IMR-90 (cell line): ENCODE measurements around the gene GIPC3. TPM values are rescaled to one million over a fixed set of nuclear protein-coding genes. Genes with fewer than 3 reads are reported as not detected.

Experiments
- ATAC-seq: fragments of 200-7000 bp; cut with Tn5 transposase; 2 replicates; pipeline ENCODE4 v1.9.1; 2020; ENCODE audit warnings: low read depth, mild to moderate bottlenecking, moderate library complexity
- BruUV-seq: library from RNA; stranded (reverse); fragments of 400-500 nt; replicated peaks from 2 replicates; lab custom pipeline; 2021; lab: Mats Ljungman, UMichigan
- CTCF ChIA-PET: fragments of 300-600 bp; formaldehyde crosslinking; extraction: SDS; loops from one replicate; lab custom pipeline; 2021; ENCODE audit warnings: antibody characterized with exemption; lab: Yijun Ruan, JAX
- POLR2A ChIA-PET: fragments of 300-600 bp; sonication (Branson Sonifier 250); formaldehyde crosslinking; loops from one replicate; lab custom pipeline; 2022; ENCODE audit warnings: antibody characterized with exemption; ENCODE audit not compliant: unreplicated experiment; lab: Charles Lee
- DNase-seq: peaks from one replicate; pipeline ENCODE4 v3.0.0; 2013
- H2AFZ ChIP-seq: replicated peaks from 2 replicates; pipeline ENCODE3; 2013; ENCODE audit warnings: low read length, mild to moderate bottlenecking; ENCODE audit not compliant: poor library complexity
- H2AK5ac ChIP-seq: 2 replicates; pipeline ENCODE4 v1.6.1; 2013; ENCODE audit warnings: low read depth, low read length, inconsistent platforms
- H2AK9ac ChIP-seq: replicated peaks from 2 replicates; pipeline ENCODE3; 2013; ENCODE audit warnings: mild to moderate bottlenecking, low read depth, low read length, moderate library complexity; ENCODE audit not compliant: poor library complexity
- H2BK120ac ChIP-seq: 2 replicates; pipeline ENCODE4 v1.6.1; 2013; ENCODE audit warnings: low read depth, low read length, inconsistent platforms
- H2BK15ac ChIP-seq: 3 replicates; pipeline ENCODE4 v1.6.1; 2013; ENCODE audit warnings: low read depth, low read length, inconsistent platforms
- H2BK20ac ChIP-seq: 2 replicates; pipeline ENCODE4 v1.6.1; 2013; ENCODE audit warnings: low read depth, mild to moderate bottlenecking, inconsistent platforms, low read length, moderate library complexity
- H2BK5ac ChIP-seq: 2 replicates; pipeline ENCODE4 v1.6.1; 2013; ENCODE audit warnings: mild to moderate bottlenecking, low read depth, low read length, inconsistent platforms; ENCODE audit not compliant: poor library complexity, severe bottlenecking
- H3K14ac ChIP-seq: replicated peaks from 2 replicates; pipeline ENCODE4 v1.6.1; 2013; ENCODE audit warnings: low read depth, low read length, inconsistent platforms
- H3K18ac ChIP-seq: 2 replicates; pipeline ENCODE4 v1.6.1; 2013; ENCODE audit warnings: low read depth, low read length, control low read depth
- H3K23ac ChIP-seq: 2 replicates; pipeline ENCODE4 v1.6.1; 2013; ENCODE audit warnings: low read depth, low read length, inconsistent platforms
- H3K27ac ChIP-seq: 2 replicates; pipeline ENCODE4 v1.5.1; 2013; ENCODE audit warnings: mild to moderate bottlenecking, control low read depth, low read length; ENCODE audit not compliant: insufficient read depth
- H3K27me3 ChIP-seq: 2 replicates; pipeline ENCODE4 v1.6.1; 2013; ENCODE audit warnings: low read length; ENCODE audit not compliant: control insufficient read depth, insufficient read depth
- H3K36me3 ChIP-seq: 2 replicates; pipeline ENCODE4 v1.6.1; 2013; ENCODE audit warnings: low read length, mixed read lengths; ENCODE audit not compliant: control insufficient read depth, insufficient read depth
- H3K4ac ChIP-seq: 2 replicates; pipeline ENCODE4 v1.6.1; 2013; ENCODE audit warnings: low read depth, low read length, inconsistent platforms
- H3K4me1 ChIP-seq: 2 replicates; pipeline ENCODE4 v1.6.1; 2013; ENCODE audit warnings: low read length, mixed read lengths; ENCODE audit not compliant: control insufficient read depth, insufficient read depth
- H3K4me2 ChIP-seq: 2 replicates; pipeline ENCODE4 v1.6.1; 2013; ENCODE audit warnings: low read depth, mild to moderate bottlenecking, control low read depth, low read length, moderate library complexity
- H3K4me3 ChIP-seq: 2 replicates; pipeline ENCODE4 v1.5.1; 2013; ENCODE audit warnings: low read depth, mild to moderate bottlenecking, control low read depth, low read length, moderate library complexity; ENCODE audit not compliant: insufficient read depth
- H3K56ac ChIP-seq: 2 replicates; pipeline ENCODE4 v1.6.1; 2013; ENCODE audit warnings: low read length, inconsistent platforms; ENCODE audit not compliant: insufficient read depth; ENCODE audit errors: extremely low read depth
- H3K79me1 ChIP-seq, 2 experiments: 2 replicates each; pipeline ENCODE4 v1.6.1; 2013; ENCODE audit warnings: low read length in 2 of 2, inconsistent platforms in 1 of 2, low read depth in 1 of 2
- H3K9ac ChIP-seq: 2 replicates; pipeline ENCODE4 v1.6.1; 2013; ENCODE audit warnings: low read depth, low read length, control low read depth
- H3K9me1 ChIP-seq: 2 replicates; pipeline ENCODE4 v1.6.1; 2013; ENCODE audit warnings: low read length, inconsistent platforms; ENCODE audit not compliant: insufficient read depth
- H3K9me3 ChIP-seq: 2 replicates; pipeline ENCODE4 v1.6.1; 2013; ENCODE audit warnings: low read length; ENCODE audit not compliant: control insufficient read depth, insufficient read depth
- H4K20me1 ChIP-seq: 2 replicates; pipeline ENCODE4 v1.6.1; 2013; ENCODE audit warnings: low read length, inconsistent platforms; ENCODE audit not compliant: insufficient read depth
- H4K5ac ChIP-seq: 2 replicates; pipeline ENCODE4 v1.6.1; 2013; ENCODE audit warnings: mild to moderate bottlenecking, low read depth, low read length, control low read depth
- H4K8ac ChIP-seq, 2 experiments: 2 replicates each; pipeline ENCODE4 v1.6.1; 2013; ENCODE audit warnings: low read depth in 2 of 2, low read length in 2 of 2, control low read depth in 1 of 2, inconsistent platforms in 1 of 2
- H4K91ac ChIP-seq: 2 replicates; pipeline ENCODE4 v1.6.1; 2013; ENCODE audit warnings: low read depth, low read length, inconsistent platforms; ENCODE audit not compliant: insufficient read depth
- BHLHE40 ChIP-seq: fragments of 150-350 bp; IDR thresholded peaks from 2 replicates; pipeline ENCODE4 v1.6.1; 2016; ENCODE audit warnings: mild to moderate bottlenecking, low read depth, low read length
- CEBPB ChIP-seq: IDR thresholded peaks from 2 replicates; pipeline ENCODE4 v1.6.1; 2012; ENCODE audit warnings: low read depth, low read length, improper control_type of control experiment
- ELK1 ChIP-seq: fragments of 150-350 bp; IDR thresholded peaks from 2 replicates; pipeline ENCODE4 v1.6.1; 2016; ENCODE audit warnings: low read depth, mild to moderate bottlenecking, low read length, moderate library complexity, borderline replicate concordance
- FOS ChIP-seq: fragments of 150-350 bp; IDR thresholded peaks from 2 replicates; pipeline ENCODE4 v1.6.1; 2016; ENCODE audit warnings: low read depth, low read length
- MAFK ChIP-seq: IDR thresholded peaks from 2 replicates; pipeline ENCODE4 v1.6.1; 2012; ENCODE audit warnings: low read depth, low read length, improper control_type of control experiment
- MAZ ChIP-seq: IDR thresholded peaks from 2 replicates; pipeline ENCODE4 v1.6.1; 2012; ENCODE audit warnings: low read depth, mild to moderate bottlenecking, low read length, improper control_type of control experiment, moderate library complexity, borderline replicate concordance
- MXI1 ChIP-seq: IDR thresholded peaks from 2 replicates; pipeline ENCODE4 v1.6.1; 2012; ENCODE audit warnings: low read depth, mild to moderate bottlenecking, low read length, moderate library complexity, borderline replicate concordance
- NFE2L2 ChIP-seq: fragments of 150-350 bp; IDR thresholded peaks from 2 replicates; pipeline ENCODE4 v1.6.1; 2016; ENCODE audit warnings: low read depth, mild to moderate bottlenecking, low read length
- POLR2A ChIP-seq: IDR thresholded peaks from 2 replicates; pipeline ENCODE4 v1.6.1; 2012; ENCODE audit warnings: mild to moderate bottlenecking, low read depth, low read length
- RAD21 ChIP-seq: IDR thresholded peaks from 2 replicates; pipeline ENCODE4 v1.6.1; 2012; ENCODE audit warnings: low read length, improper control_type of control experiment
- RFX5 ChIP-seq: IDR thresholded peaks from 2 replicates; pipeline ENCODE4 v1.8.0; 2012; ENCODE audit warnings: low read depth, mild to moderate bottlenecking, low read length, moderate library complexity
- SMC3 ChIP-seq: fragments of 150-350 bp; IDR thresholded peaks from 2 replicates; pipeline ENCODE4 v1.6.1; 2016; ENCODE audit warnings: low read depth, mild to moderate bottlenecking, antibody characterized with exemption, low read length, moderate library complexity
- USF2 ChIP-seq: fragments of 150-350 bp; IDR thresholded peaks from 2 replicates; pipeline ENCODE4 v1.6.1; 2017; ENCODE audit warnings: mild to moderate bottlenecking, antibody characterized with exemption, low read length, low read depth
- WGBS, 2 experiments: methylation state at CpG; one replicate each; pipeline versions ENCODE4 v1.1.5 to v1.1.7; 2013; ENCODE audit warnings: missing lambda C conversion rate in 2 of 2; ENCODE audit not compliant: insufficient read length in 1 of 2; ENCODE audit errors: extremely low coverage in 2 of 2; 5-methylcytosine and 5-hydroxymethylcytosine counted together
- dilution Hi-C: fragments of 300-500 bp; cut with HindIII; formaldehyde crosslinking; loops from one replicate; pipeline ENCODE4 v1.14.3; 2018; ENCODE audit warnings: low sequenced_read_pairs; ENCODE audit not compliant: unreplicated experiment
- in situ Hi-C: fragments of 300-500 bp; cut with MboI; formaldehyde crosslinking; loops from 3 replicates; pipeline ENCODE4 v1.14.3; 2019; ENCODE audit warnings: low sequenced_read_pairs, inconsistent platforms, mixed read lengths
- intact Hi-C: fragments of 100-400 bp; cut with micrococcal nuclease; formaldehyde crosslinking; loops from 2 replicates; pipeline ENCODE4 v1.10.0; 2022
- polyA plus RNA-seq, 3 experiments: library from polyadenylated mRNA; depleted of rRNA; stranded (reverse); fragments of >200 nt; gene quantifications; 2 replicates each; pipeline ENCODE4 v1.2.3, GENCODE V29; 2012; ENCODE audit warnings: low replicate concordance in 1 of 3
- total RNA-seq: library from RNA; depleted of rRNA; stranded (reverse); fragments of >200 nt; gene quantifications from 2 replicates; pipeline ENCODE4 v1.2.3, GENCODE V29; 2012

GIPC3 gene
- total and polyA plus RNA-seq, 2 of the 4 experiments (the other 2 are of a cell fraction), result under 0.01 to 0.36 TPM

GRCh38 chr19:3626473-3627350 is 41.4 kb downstream of the GIPC3 start, which contains the start of gene CACTIN:
Gene CACTIN (minus strand): TSS chr19:3626790. CDS start chr19:3626762, 28 bp downstream.
- H2AK9ac ChIP-seq, result peak within 1 kb of the TSS; percentile 100
- ChIA-PET POLR2A (no interaction called here), CTCF (no interaction called here)
- DNase-seq, result peak; percentile 97
- H3K4ac ChIP-seq, result peak within 1 kb of the TSS; percentile 99
- intact Hi-C loops, result loop anchor here (5.0 kb wide), 1 partner anchor 119 kb away; the partner anchor contains the start of gene FZR1
- peak within 1 kb of the TSS; percentile 79 for H3K56ac ChIP-seq
- peak within 1 kb of the TSS; percentile 98 for H3K23ac ChIP-seq
- peak within 1 kb of the TSS; percentile 63 to 100 for H4K8ac ChIP-seq
- peak within 1 kb of the TSS; percentile 98 for H3K18ac ChIP-seq
- H2BK5ac ChIP-seq, result peak within 1 kb of the TSS; percentile 99
- peak within 1 kb of the TSS; percentile 99 for H3K4me2 ChIP-seq
- no peaks in the 10 kb centered on the region for H3K9me3 ChIP-seq
- BruUV-seq, result no TSS peak
- peak within 1 kb of the TSS; percentile 88 for H2AK5ac ChIP-seq
- peaks cover 13 to 37% of the 10 kb centered on the region in 2 experiments; a peak in 3 of 4 replicates for H3K79me1 ChIP-seq
- H4K5ac ChIP-seq, result peak within 1 kb of the TSS; percentile 97
- peaks cover 19% of the 10 kb centered on the region for H4K20me1 ChIP-seq
- WGBS, 2 experiments, result 0% methylated on average over 49 of the region's 80 CpGs; no CpG with 5 or more reads in 1 of the 2 experiments
- peak; percentile 99 for ATAC-seq
- peak within 1 kb of the TSS; percentile 100 for H4K91ac ChIP-seq
- H3K9ac ChIP-seq, result peak within 1 kb of the TSS; percentile 83
- peak within 1 kb of the TSS; percentile 99 for H2BK120ac ChIP-seq
- peak within 1 kb of the TSS; percentile 99 for H2AFZ ChIP-seq
- H3K14ac ChIP-seq, result peak within 1 kb of the TSS; percentile 100
- peak within 1 kb of the TSS; percentile 96 for H2BK20ac ChIP-seq
- in situ Hi-C loops, result no loop called here
- peak within 1 kb of the TSS; percentile 91 for H3K4me3 ChIP-seq
- H3K27me3 ChIP-seq, result no peaks in the 10 kb centered on the region
- H3K36me3 ChIP-seq, result peaks cover 20% of the 10 kb centered on the region; the same call in 1 of the 2 replicates
- H2BK15ac ChIP-seq, result peak within 1 kb of the TSS; percentile 92; the same call in 2 of the 3 replicates
- peaks cover 3% of the 10 kb centered on the region; the same call in 1 of the 2 replicates for H3K9me1 ChIP-seq
- H3K27ac ChIP-seq, result peak within 1 kb of the TSS; percentile 94
- dilution Hi-C loops, result no loop called here
- H3K4me1 ChIP-seq, result peaks cover 6% of the 10 kb centered on the region; the same call in 1 of the 2 replicates
- TF ChIP-seq POLR2A (peak; percentile 93), BHLHE40 (no peak), SMC3 (no peak), MXI1 (peak; percentile 84; the same call in 1 of the 2 replicates), MAFK (peak; percentile 9; the same call in 1 of the 2 replicates), RAD21 (peak; percentile 6; the same call in 1 of the 2 replicates), FOS (no peak), USF2 (peak; percentile 47; the same call in 1 of the 2 replicates), MAZ (peak; percentile 71; the same call in 1 of the 2 replicates), NFE2L2 (no peak), ELK1 (no peak), RFX5 (no peak), CEBPB (no peak)
